Activated naive CD4-positive, alpha-beta T cell treated with Interleukin-2 at 50 U/mL for 16 hours (primary cell): ENCODE results near the gene GCK.

Experiments
- DNase-seq: peaks from one replicate; pipeline ENCODE4 v3.0.0-alpha.2; 2020

GCK gene

GRCh38 chr7:44102846-44103565 lies 86.2 kb downstream of the GCK start:
- DNase-seq: no peak

- no peak for DNase-seq
Measured at GRCh38 chr7:44101966-44102845, 87.0 kb downstream of the GCK start.

- DNase-seq: no peak
Measured at GRCh38 chr7:44101303-44101965, 87.8 kb downstream of the GCK start.

GRCh38 chr7:44100458-44101302 lies 88.6 kb downstream of the GCK start:
- no peak for DNase-seq

- DNase-seq: no peak
Measured at GRCh38 chr7:44099669-44100068, 89.6 kb downstream of the GCK start.

GRCh38 chr7:44098092-44099068 lies 90.9 kb downstream of the GCK start:
- no peak for DNase-seq

- DNase-seq: no peak
Measured at GRCh38 chr7:44097064-44097932, 91.9 kb downstream of the GCK start.

- DNase-seq: no peak
Measured at GRCh38 chr7:44096326-44096881, 92.8 kb downstream of the GCK start.

GRCh38 chr7:44095781-44096180 lies 93.5 kb downstream of the GCK start:
- no peak for DNase-seq

- no peak for DNase-seq
Measured at GRCh38 chr7:44094883-44095592, 94.2 kb downstream of the GCK start.

GRCh38 chr7:44094365-44094764 lies 94.9 kb downstream of the GCK start:
- DNase-seq: no peak
